HEK293 (cell line): ENCODE results near the gene CLDN16.

Source experiments
- CTCF ChIA-PET: fragments of 350-600 bp; formaldehyde crosslinking; extraction: SDS; loops from one replicate; lab custom pipeline; 2021; ENCODE audit warnings: antibody characterized with exemption; lab: Yijun Ruan, JAX
- POLR2A ChIA-PET: fragments of 300-600 bp; formaldehyde crosslinking; extraction: SDS; loops from one replicate; lab custom pipeline; 2020; ENCODE audit warnings: antibody characterized with exemption, inconsistent platforms; lab: Yijun Ruan, JAX
- H3K27ac ChIP-seq: fragments of 200-500 bp; sonication (Bioruptor generic); 2 replicates; pipeline ENCODE4 v1.5.1; 2014; ENCODE audit warnings: low read depth, low read length, control low read depth, inconsistent platforms; ENCODE audit errors: extremely low read depth
- H3K36me3 ChIP-seq, 2 experiments: fragments of 200-500 bp in 1 of 2; sonication (Bioruptor generic) in 1 of 2; 1 replicate in 1 of 2; 2 replicates in 1 of 2; pipeline ENCODE4 v1.5.1; 2014 to 2017; ENCODE audit warnings: inconsistent platforms in 2 of 2, low read length in 2 of 2; ENCODE audit not compliant: control insufficient read depth in 2 of 2, insufficient read depth in 1 of 2
- H3K4me1 ChIP-seq: fragments of 200-500 bp; sonication (Bioruptor generic); 2 replicates; pipeline ENCODE4 v1.5.1; 2014; ENCODE audit warnings: mild to moderate bottlenecking, low read length, inconsistent platforms; ENCODE audit not compliant: control insufficient read depth, insufficient read depth
- H3K4me3 ChIP-seq: 2 replicates; pipeline ENCODE4 v1.5.1; 2011; ENCODE audit warnings: low read depth, mild to moderate bottlenecking, control low read depth, low read length, moderate library complexity
- H3K9me3 ChIP-seq: fragments of 200-500 bp; sonication (Bioruptor generic); 2 replicates; pipeline ENCODE4 v1.5.1; 2014; ENCODE audit warnings: low read depth, low read length, inconsistent platforms; ENCODE audit not compliant: control insufficient read depth, insufficient read depth
- CTCF ChIP-seq: fragments of 450-650 bp; formaldehyde crosslinking; IDR thresholded peaks from 2 replicates; pipeline ENCODE4 v1.5.1; 2016; ENCODE audit warnings: missing biosample characterization, missing genetic modification characterization
- KLF7 ChIP-seq: fragments of 450-650 bp; formaldehyde crosslinking; IDR thresholded peaks from 2 replicates; pipeline ENCODE4 v1.5.1; 2016; ENCODE audit warnings: missing biosample characterization, missing genetic modification characterization, borderline replicate concordance
- OVOL3 ChIP-seq: fragments of 450-650 bp; formaldehyde crosslinking; IDR thresholded peaks from 2 replicates; pipeline ENCODE4 v1.5.1; 2016; ENCODE audit warnings: missing biosample characterization, missing genetic modification characterization
- SCRT2 ChIP-seq: fragments of 450-650 bp; formaldehyde crosslinking; IDR thresholded peaks from 2 replicates; pipeline ENCODE4 v1.5.1; 2016; ENCODE audit warnings: missing biosample characterization, missing genetic modification characterization
- SP7 ChIP-seq: fragments of 450-650 bp; formaldehyde crosslinking; IDR thresholded peaks from 2 replicates; pipeline ENCODE4 v1.5.1; 2016; ENCODE audit warnings: missing biosample characterization, missing genetic modification characterization
- TRIM28 ChIP-seq: IDR thresholded peaks from 2 replicates; pipeline ENCODE4 v1.6.1; 2011; ENCODE audit warnings: low read length, control low read depth, borderline replicate concordance
- WT1 ChIP-seq: fragments of 450-650 bp; formaldehyde crosslinking; IDR thresholded peaks from 2 replicates; pipeline ENCODE4 v1.5.1; 2016; ENCODE audit warnings: missing biosample characterization, missing genetic modification characterization
- YY1 ChIP-seq: fragments of 450-650 bp; formaldehyde crosslinking; IDR thresholded peaks from 2 replicates; pipeline ENCODE4 v1.5.1; 2018; ENCODE audit warnings: missing biosample characterization, missing genetic modification characterization
- ZBTB17 ChIP-seq: fragments of 450-650 bp; formaldehyde crosslinking; IDR thresholded peaks from 2 replicates; pipeline ENCODE4 v1.5.1; 2016; ENCODE audit warnings: missing biosample characterization, missing genetic modification characterization
- ZBTB21 ChIP-seq: fragments of 450-650 bp; formaldehyde crosslinking; IDR thresholded peaks from 2 replicates; pipeline ENCODE4 v1.5.1; 2017; ENCODE audit warnings: missing biosample characterization, missing genetic modification characterization
- ZFHX2 ChIP-seq: fragments of 450-650 bp; formaldehyde crosslinking; conservative IDR thresholded peaks from 2 replicates; pipeline ENCODE4 v1.5.1; 2016; ENCODE audit warnings: missing biosample characterization, missing genetic modification characterization
- ZFP69B ChIP-seq: fragments of 450-650 bp; formaldehyde crosslinking; IDR thresholded peaks from 2 replicates; pipeline ENCODE4 v1.5.1; 2016; ENCODE audit warnings: missing biosample characterization, missing genetic modification characterization
- ZNF10 ChIP-seq: fragments of 450-650 bp; formaldehyde crosslinking; IDR thresholded peaks from 2 replicates; pipeline ENCODE4 v1.5.1; 2017; ENCODE audit warnings: missing biosample characterization, missing genetic modification characterization
- ZNF112 ChIP-seq: fragments of 450-650 bp; formaldehyde crosslinking; IDR thresholded peaks from 2 replicates; pipeline ENCODE4 v1.5.0; 2017; ENCODE audit warnings: missing biosample characterization, missing genetic modification characterization
- ZNF530 ChIP-seq: fragments of 450-650 bp; formaldehyde crosslinking; IDR thresholded peaks from 2 replicates; pipeline ENCODE4 v1.5.1; 2016; ENCODE audit warnings: low read depth, missing biosample characterization, missing genetic modification characterization
- ZNF639 ChIP-seq: fragments of 450-650 bp; formaldehyde crosslinking; IDR thresholded peaks from 2 replicates; pipeline ENCODE4 v1.5.1; 2016; ENCODE audit warnings: missing biosample characterization, missing genetic modification characterization
- ZNF692 ChIP-seq: fragments of 450-650 bp; formaldehyde crosslinking; IDR thresholded peaks from 2 replicates; pipeline ENCODE4 v1.5.1; 2016; ENCODE audit warnings: missing biosample characterization, missing genetic modification characterization
- ZNF747 ChIP-seq: fragments of 450-650 bp; formaldehyde crosslinking; IDR thresholded peaks from 2 replicates; pipeline ENCODE4 v1.5.1; 2016; ENCODE audit warnings: missing biosample characterization, missing genetic modification characterization
- ZNF843 ChIP-seq: fragments of 450-650 bp; formaldehyde crosslinking; IDR thresholded peaks from 2 replicates; pipeline ENCODE4 v1.5.1; 2016; ENCODE audit warnings: missing biosample characterization, missing genetic modification characterization
- TF ChIP-seq, protein P1 (sequence below): fragments of 450-650 bp; IDR thresholded peaks from 2 replicates; pipeline ENCODE4 v1.5.1; 2018; ENCODE audit warnings: missing biosample characterization, missing genetic modification characterization
- TF ChIP-seq, protein P2 (sequence below): fragments of 450-650 bp; formaldehyde crosslinking; IDR thresholded peaks from 2 replicates; pipeline ENCODE4 v1.5.1; 2017; ENCODE audit warnings: missing biosample characterization, mild to moderate bottlenecking, missing genetic modification characterization, moderate library complexity
- TF ChIP-seq, protein P3 (sequence below): fragments of 450-650 bp; formaldehyde crosslinking; IDR thresholded peaks from 2 replicates; pipeline ENCODE4 v1.5.1; 2016; ENCODE audit warnings: missing biosample characterization, missing genetic modification characterization, low read depth

CLDN16 gene

DNA sequence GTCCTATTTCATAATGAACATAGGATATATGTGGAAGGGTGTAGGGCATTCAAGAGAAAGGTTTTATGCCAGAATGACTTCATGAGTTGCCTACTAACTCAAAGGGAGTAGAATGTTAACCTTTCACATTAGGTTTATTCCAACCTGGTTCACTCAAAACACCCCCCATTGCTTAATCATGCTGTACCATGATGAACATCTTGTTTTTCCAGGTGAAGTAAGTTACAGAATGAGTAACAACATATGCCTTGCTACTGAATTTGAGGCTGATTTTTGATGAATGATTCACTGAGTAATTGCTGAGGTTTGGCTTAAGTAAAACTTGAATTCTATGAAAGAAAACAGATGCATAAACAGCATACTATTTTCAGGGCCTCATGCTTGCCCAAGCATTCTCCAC is 5.9 kb upstream of the CLDN16 start:
- CTCF ChIA-PET: no interaction called here
- Histone ChIP-seq H3K4me3 (no peak overlapping the region), H3K4me1 (no peaks in the 10 kb centered on the region), H3K27ac (no peak overlapping the region), H3K9me3 (no peaks in the 10 kb centered on the region), H3K36me3 (no peaks in the 10 kb centered on the region)
- TF ChIP-seq ZNF10 (tag by site-specific recombination) (no peak), ZNF843 (tag by site-specific recombination) (no peak), ZNF530 (tag by site-specific recombination) (no peak), OVOL3 (no peak), ZNF639 (tag by site-specific recombination) (no peak), ZNF747 (tag by site-specific recombination) (no peak)
- TF ChIP-seq, protein P1, sequence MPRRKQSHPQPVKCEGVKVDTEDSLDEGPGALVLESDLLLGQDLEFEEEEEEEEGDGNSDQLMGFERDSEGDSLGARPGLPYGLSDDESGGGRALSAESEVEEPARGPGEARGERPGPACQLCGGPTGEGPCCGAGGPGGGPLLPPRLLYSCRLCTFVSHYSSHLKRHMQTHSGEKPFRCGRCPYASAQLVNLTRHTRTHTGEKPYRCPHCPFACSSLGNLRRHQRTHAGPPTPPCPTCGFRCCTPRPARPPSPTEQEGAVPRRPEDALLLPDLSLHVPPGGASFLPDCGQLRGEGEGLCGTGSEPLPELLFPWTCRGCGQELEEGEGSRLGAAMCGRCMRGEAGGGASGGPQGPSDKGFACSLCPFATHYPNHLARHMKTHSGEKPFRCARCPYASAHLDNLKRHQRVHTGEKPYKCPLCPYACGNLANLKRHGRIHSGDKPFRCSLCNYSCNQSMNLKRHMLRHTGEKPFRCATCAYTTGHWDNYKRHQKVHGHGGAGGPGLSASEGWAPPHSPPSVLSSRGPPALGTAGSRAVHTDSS: no peak
- POLR2A ChIA-PET: no interaction called here

GRCh38 chr3:190384309-190384756 is 3.6 kb upstream of the CLDN16 start:
- H3K4me1 ChIP-seq: no peaks in the 10 kb centered on the region
- ChIA-PET CTCF (interaction anchor here (0.5 to 1.4 kb wide), 9 partner anchors 11 to 424 kb away, joined by 3 to 11 read pairs (median 3); no protein-coding TSS in a partner anchor), POLR2A (no interaction called here)
- H3K27ac ChIP-seq: no peak overlapping the region
- H3K9me3 ChIP-seq: no peaks in the 10 kb centered on the region
- no peak overlapping the region for H3K4me3 ChIP-seq
- TF ChIP-seq ZBTB17 (tag by site-specific recombination): no peak
- TF ChIP-seq WT1 (tag by site-specific recombination): no peak
- TF ChIP-seq, protein P2, sequence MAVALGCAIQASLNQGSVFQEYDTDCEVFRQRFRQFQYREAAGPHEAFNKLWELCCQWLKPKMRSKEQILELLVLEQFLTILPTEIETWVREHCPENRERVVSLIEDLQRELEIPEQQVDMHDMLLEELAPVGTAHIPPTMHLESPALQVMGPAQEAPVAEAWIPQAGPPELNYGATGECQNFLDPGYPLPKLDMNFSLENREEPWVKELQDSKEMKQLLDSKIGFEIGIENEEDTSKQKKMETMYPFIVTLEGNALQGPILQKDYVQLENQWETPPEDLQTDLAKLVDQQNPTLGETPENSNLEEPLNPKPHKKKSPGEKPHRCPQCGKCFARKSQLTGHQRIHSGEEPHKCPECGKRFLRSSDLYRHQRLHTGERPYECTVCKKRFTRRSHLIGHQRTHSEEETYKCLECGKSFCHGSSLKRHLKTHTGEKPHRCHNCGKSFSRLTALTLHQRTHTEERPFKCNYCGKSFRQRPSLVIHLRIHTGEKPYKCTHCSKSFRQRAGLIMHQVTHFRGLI: no peak
- peak; percentile 50 for TF ChIP-seq CTCF
- TF ChIP-seq TRIM28: no peak
- no peaks in the 10 kb centered on the region for H3K36me3 ChIP-seq

- ChIA-PET POLR2A (no interaction called here), CTCF (interaction anchor here (1.0 kb wide), 1 partner anchor 18 kb away, joined by 5 read pairs; no protein-coding TSS in a partner anchor)
- H3K4me3 ChIP-seq: no peak overlapping the region
- H3K4me1 ChIP-seq: no peaks in the 10 kb centered on the region
- H3K9me3 ChIP-seq: no peaks in the 10 kb centered on the region
- no peaks in the 10 kb centered on the region for H3K36me3 ChIP-seq
- no peak overlapping the region for H3K27ac ChIP-seq
- TF ChIP-seq SP7 (peak; percentile 26; the same call in 1 of the 2 replicates), ZNF692 (tag by site-specific recombination) (0 out of 2 replicates have a peak, but pooled peaks have one; percentile 44), SCRT2 (tag by site-specific recombination) (0 out of 2 replicates have a peak, but pooled peaks have one; percentile 42), YY1 (no peak), ZFHX2 (tag by site-specific recombination) (0 out of 2 replicates have a peak, but pooled peaks have one; percentile 16), ZNF112 (tag by site-specific recombination) (no peak), ZBTB21 (tag by site-specific recombination) (no peak), ZFP69B (tag by site-specific recombination) (peak; percentile 43; the same call in 1 of the 2 replicates), KLF7 (tag by site-specific recombination) (no peak)
- TF ChIP-seq, protein P3, sequence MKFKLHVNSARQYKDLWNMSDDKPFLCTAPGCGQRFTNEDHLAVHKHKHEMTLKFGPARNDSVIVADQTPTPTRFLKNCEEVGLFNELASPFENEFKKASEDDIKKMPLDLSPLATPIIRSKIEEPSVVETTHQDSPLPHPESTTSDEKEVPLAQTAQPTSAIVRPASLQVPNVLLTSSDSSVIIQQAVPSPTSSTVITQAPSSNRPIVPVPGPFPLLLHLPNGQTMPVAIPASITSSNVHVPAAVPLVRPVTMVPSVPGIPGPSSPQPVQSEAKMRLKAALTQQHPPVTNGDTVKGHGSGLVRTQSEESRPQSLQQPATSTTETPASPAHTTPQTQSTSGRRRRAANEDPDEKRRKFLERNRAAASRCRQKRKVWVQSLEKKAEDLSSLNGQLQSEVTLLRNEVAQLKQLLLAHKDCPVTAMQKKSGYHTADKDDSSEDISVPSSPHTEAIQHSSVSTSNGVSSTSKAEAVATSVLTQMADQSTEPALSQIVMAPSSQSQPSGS (tag by site-specific recombination): no peak
Measured at GRCh38 chr3:190385731-190386688, 2.0 kb upstream of the CLDN16 start.
